PFSK-1 (cell line): Measurements from ENCODE around the gene DIO1.

Experiments used
- POLR2AphosphoS5 ChIP-seq: IDR thresholded peaks from 2 replicates; pipeline ENCODE4 v1.6.1; 2012; ENCODE audit warnings: low read depth, mild to moderate bottlenecking, control low read depth, low read length, moderate library complexity
- SIN3A ChIP-seq: IDR thresholded peaks from 2 replicates; pipeline ENCODE4 v1.6.1; 2012; ENCODE audit warnings: mild to moderate bottlenecking, low read length, moderate library complexity, borderline replicate concordance; ENCODE audit not compliant: insufficient read depth
- TF ChIP-seq, protein P1 (sequence below), 2 experiments: IDR thresholded peaks; 2 replicates each; pipeline versions ENCODE4 v1.6.1 to v1.8.0; 2011 to 2012; ENCODE audit warnings: low read depth in 2 of 2, low read length in 2 of 2, control low read depth in 1 of 2, inconsistent platforms in 1 of 2, mild to moderate bottlenecking in 1 of 2, moderate library complexity in 1 of 2; ENCODE audit not compliant: insufficient read depth in 1 of 2

DNA sequence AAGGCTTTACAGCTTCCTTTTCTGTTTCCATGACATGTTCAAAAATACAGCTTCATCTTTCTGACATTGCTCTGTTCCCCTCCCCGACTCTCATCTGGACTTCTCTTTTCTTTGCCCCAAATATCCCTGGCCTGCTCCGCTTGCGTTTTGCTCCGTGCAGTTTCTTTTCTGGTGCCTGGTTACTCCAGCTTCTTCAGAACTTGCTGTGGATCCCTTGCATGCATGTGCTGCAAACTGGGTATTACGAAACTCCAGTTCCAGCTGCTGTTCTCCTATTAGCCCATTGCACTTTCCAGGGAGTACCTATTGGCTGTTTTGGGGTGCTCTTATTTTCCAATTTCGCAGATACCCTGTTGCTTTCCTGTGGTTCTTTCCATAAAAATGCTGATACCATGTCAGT lies 46.0 kb upstream of the DIO1 start:
- no peak for TF ChIP-seq POLR2AphosphoS5
- TF ChIP-seq, protein P1, sequence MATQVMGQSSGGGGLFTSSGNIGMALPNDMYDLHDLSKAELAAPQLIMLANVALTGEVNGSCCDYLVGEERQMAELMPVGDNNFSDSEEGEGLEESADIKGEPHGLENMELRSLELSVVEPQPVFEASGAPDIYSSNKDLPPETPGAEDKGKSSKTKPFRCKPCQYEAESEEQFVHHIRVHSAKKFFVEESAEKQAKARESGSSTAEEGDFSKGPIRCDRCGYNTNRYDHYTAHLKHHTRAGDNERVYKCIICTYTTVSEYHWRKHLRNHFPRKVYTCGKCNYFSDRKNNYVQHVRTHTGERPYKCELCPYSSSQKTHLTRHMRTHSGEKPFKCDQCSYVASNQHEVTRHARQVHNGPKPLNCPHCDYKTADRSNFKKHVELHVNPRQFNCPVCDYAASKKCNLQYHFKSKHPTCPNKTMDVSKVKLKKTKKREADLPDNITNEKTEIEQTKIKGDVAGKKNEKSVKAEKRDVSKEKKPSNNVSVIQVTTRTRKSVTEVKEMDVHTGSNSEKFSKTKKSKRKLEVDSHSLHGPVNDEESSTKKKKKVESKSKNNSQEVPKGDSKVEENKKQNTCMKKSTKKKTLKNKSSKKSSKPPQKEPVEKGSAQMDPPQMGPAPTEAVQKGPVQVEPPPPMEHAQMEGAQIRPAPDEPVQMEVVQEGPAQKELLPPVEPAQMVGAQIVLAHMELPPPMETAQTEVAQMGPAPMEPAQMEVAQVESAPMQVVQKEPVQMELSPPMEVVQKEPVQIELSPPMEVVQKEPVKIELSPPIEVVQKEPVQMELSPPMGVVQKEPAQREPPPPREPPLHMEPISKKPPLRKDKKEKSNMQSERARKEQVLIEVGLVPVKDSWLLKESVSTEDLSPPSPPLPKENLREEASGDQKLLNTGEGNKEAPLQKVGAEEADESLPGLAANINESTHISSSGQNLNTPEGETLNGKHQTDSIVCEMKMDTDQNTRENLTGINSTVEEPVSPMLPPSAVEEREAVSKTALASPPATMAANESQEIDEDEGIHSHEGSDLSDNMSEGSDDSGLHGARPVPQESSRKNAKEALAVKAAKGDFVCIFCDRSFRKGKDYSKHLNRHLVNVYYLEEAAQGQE (IDR thresholded peaks at IDR 0.05; ENCODE audit: insufficient read depth in 1 of 2, low read depth in 2 of 2, low read length in 2 of 2) = no peak
- TF ChIP-seq SIN3A = no peak
